Measurements from ENCODE around the gene RSPO3. TPM values are rescaled to one million over a fixed set of nuclear protein-coding genes. Genes with fewer than 3 reads are reported as not detected.

The RSPO3 gene
- total and polyA plus RNA-seq, 2 of the 13 experiments (the other 11 are each of a cell fraction or from before 2014, with no cell fraction given) = not detected

DNA sequence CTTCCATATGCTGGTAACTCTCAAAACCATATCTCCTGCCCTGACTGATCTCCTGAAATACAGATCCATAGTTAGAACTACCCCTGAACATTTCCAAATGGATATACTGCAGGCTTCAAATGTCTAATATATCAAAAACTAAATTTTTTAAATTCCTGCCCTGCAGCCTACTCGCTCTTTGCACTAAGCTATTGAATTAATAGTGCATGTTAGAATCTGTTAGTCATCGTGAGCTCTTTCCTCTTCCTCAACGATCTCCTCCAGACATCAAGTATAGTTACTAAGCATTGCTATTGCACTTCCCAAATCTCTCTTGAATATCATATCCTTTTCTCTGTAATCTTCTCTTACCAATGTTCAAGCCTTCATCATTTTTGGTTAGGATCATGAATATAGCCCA lies 26.0 kb upstream of the RSPO3 start:
- H3K4me1 ChIP-seq (ENCODE audit: insufficient read depth, low read length) = no peaks in the 10 kb centered on the region
- H3K4me2 ChIP-seq (ENCODE audit: low read depth, low read length) = no peak overlapping the region
- H3K36me3 ChIP-seq (replicated peaks in 1 of 2; ENCODE audit: control insufficient read depth in 1 of 2, insufficient read depth in 2 of 2, low read length in 2 of 2) = no peaks in the 10 kb centered on the region
- H3K9me3 ChIP-seq (ENCODE audit: low read length) = no peaks in the 10 kb centered on the region
- no peak for DNase-seq (ENCODE audit: low spot score)
- no peak for FAIRE-seq
- H3K4me3 ChIP-seq (replicated peaks in 1 of 3; ENCODE audit: insufficient read depth in 1 of 3, low read depth in 2 of 3, low read length in 3 of 3) = no peak overlapping the region
- TF ChIP-seq ZBTB7B (CRISPR knock-in tag; IDR thresholded peaks at IDR 0.05) = no peak
- no peak for TF ChIP-seq ZNF30 (CRISPR knock-in tag; IDR thresholded peaks at IDR 0.05)
- TF ChIP-seq FOXC1 (CRISPR knock-in tag; IDR thresholded peaks at IDR 0.05; ENCODE audit: borderline replicate concordance) = no peak
- TF ChIP-seq EHMT2 (IDR thresholded peaks at IDR 0.05; ENCODE audit: borderline replicate concordance, low read depth, low read length) = no peak
- TF ChIP-seq ZNF451 (CRISPR knock-in tag; IDR thresholded peaks at IDR 0.05) = no peak
- no peak for TF ChIP-seq STAT5B (CRISPR knock-in tag; IDR thresholded peaks at IDR 0.05)
- TF ChIP-seq MYC (CRISPR knock-in tag; IDR thresholded peaks at IDR 0.05; ENCODE audit: borderline replicate concordance) = no peak
- no peak for TF ChIP-seq MTF1 (CRISPR knock-in tag; IDR thresholded peaks at IDR 0.05)
- no peak for TF ChIP-seq POLR2A (IDR thresholded peaks at IDR 0.05; ENCODE audit: insufficient read depth in 1 of 2, low read depth in 2 of 2, low read length in 2 of 2)
- TF ChIP-seq ZHX1 (CRISPR knock-in tag; IDR thresholded peaks at IDR 0.05; ENCODE audit: low read depth) = no peak
- TF ChIP-seq MBD4 (IDR thresholded peaks at IDR 0.05; ENCODE audit: borderline replicate concordance, low read length) = no peak
- no peak for TF ChIP-seq HNRNPLL (IDR thresholded peaks at IDR 0.05; ENCODE audit: low read depth, low read length, poor library complexity, severe bottlenecking)
- no peak for TF ChIP-seq DR1 (CRISPR knock-in tag; IDR thresholded peaks at IDR 0.05)
- TF ChIP-seq RFXAP (CRISPR knock-in tag; IDR thresholded peaks at IDR 0.05; ENCODE audit: borderline replicate concordance) = no peak
- no peak for TF ChIP-seq GFI1 (CRISPR knock-in tag; IDR thresholded peaks at IDR 0.05; ENCODE audit: borderline replicate concordance)
- no peak for TF ChIP-seq NFKB2 (CRISPR knock-in tag; IDR thresholded peaks at IDR 0.05; ENCODE audit: borderline replicate concordance)
- TF ChIP-seq GATA4 (IDR thresholded peaks at IDR 0.05; ENCODE audit: borderline replicate concordance, low read depth) = no peak
- TF ChIP-seq ZFP41 (CRISPR knock-in tag; IDR thresholded peaks at IDR 0.05; ENCODE audit: borderline replicate concordance) = no peak
- no TSS peak for BruUV-seq (replicated peaks)
- in situ Hi-C loops (cut with HindIII; ENCODE audit: extremely low pct_ligation_motif_present, low pct_unique_long_range_greater_than_20kb) (no loop called here), intact Hi-C loops (cut with micrococcal nuclease; ENCODE audit: unreplicated experiment) (no loop called here)
- CTCF ChIA-PET (ENCODE audit: low intra/inter-chr PET ratio, low total read pairs) = no interaction called here
- POLR2A ChIA-PET = no interaction called here
- ATAC-seq = no peak
- H3K27me3 ChIP-seq (ENCODE audit: control insufficient read depth in 1 of 2, insufficient read depth in 2 of 2, low read length in 2 of 2) = peaks cover 0 to 3% of the 10 kb centered on the region in 2 experiments; a peak in 1 of 5 replicates
- H4K20me1 ChIP-seq (ENCODE audit: insufficient read depth, low read length) = no peaks in the 10 kb centered on the region
- H3K9ac ChIP-seq (ENCODE audit: insufficient read depth, low read depth, low read length) = no peak overlapping the region
- WGBS (ENCODE audit: low lambda C conversion rate) = 5% methylated on average over 3 of the region's 3 CpGs
- no peak overlapping the region for H3K27ac ChIP-seq (ENCODE audit: extremely low read length, insufficient read depth, low read length)
- no peak overlapping the region for H2AFZ ChIP-seq (ENCODE audit: low read length)
- no peaks in the 10 kb centered on the region for H3K79me2 ChIP-seq (ENCODE audit: insufficient read depth, low read length)

Measured in HepG2 (cell line).